Common myeloid progenitor, CD34-positive (primary cell): Measurements from ENCODE around the gene FRMD4A.

Experiments used
- CTCF ChIA-PET: fragments of 350-600 bp; sonication (Branson Sonifier 250); formaldehyde crosslinking; loops from one replicate; lab custom pipeline; 2021; ENCODE audit warnings: antibody characterized with exemption; lab: Charles Lee
- POLR2A ChIA-PET: fragments of 350-600 bp; sonication (Branson Sonifier 250); formaldehyde crosslinking; loops from one replicate; lab custom pipeline; 2021; ENCODE audit warnings: antibody characterized with exemption; lab: Charles Lee
- DNase-seq, 3 donors: peaks; one replicate each; pipeline versions ENCODE4 v3.0.0 to v3.0.0-alpha.2; 2013
- H3K27ac ChIP-seq, 2 experiments: 1 replicate in 1 of 2; 2 replicates in 1 of 2; pipeline ENCODE4 v1.7.0; 2013; ENCODE audit warnings: inconsistent platforms in 2 of 2, low read length in 2 of 2, mild to moderate bottlenecking in 2 of 2, low read depth in 1 of 2, moderate library complexity in 1 of 2; ENCODE audit not compliant: severe bottlenecking in 2 of 2, insufficient read depth in 1 of 2, poor library complexity in 1 of 2
- H3K27me3 ChIP-seq, 5 experiments: replicated peaks in 2 of 5; 1 replicate in 3 of 5; 2 replicates in 2 of 5; pipeline versions ENCODE4 v1.6.1 to v1.7.0; 2013; ENCODE audit warnings: low read length in 4 of 5, mild to moderate bottlenecking in 2 of 5, moderate library complexity in 2 of 5, inconsistent platforms in 1 of 5; ENCODE audit not compliant: insufficient read depth in 5 of 5, control insufficient read depth in 4 of 5
- H3K36me3 ChIP-seq, 4 experiments: 1 replicate in 2 of 4; 2 replicates in 2 of 4; pipeline versions ENCODE4 v1.6.1 to v1.7.0; 2013; ENCODE audit warnings: low read length in 3 of 4, control low read depth in 1 of 4, mild to moderate bottlenecking in 1 of 4; ENCODE audit not compliant: control insufficient read depth in 4 of 4, insufficient read depth in 4 of 4
- H3K4me1 ChIP-seq, 4 experiments: 1 replicate in 3 of 4; 2 replicates in 1 of 4; pipeline versions ENCODE4 v1.6.1 to v1.7.1; 2013; ENCODE audit warnings: low read length in 3 of 4, mild to moderate bottlenecking in 3 of 4, control low read depth in 1 of 4, inconsistent platforms in 1 of 4, moderate library complexity in 1 of 4; ENCODE audit not compliant: control insufficient read depth in 4 of 4, insufficient read depth in 4 of 4; ENCODE audit errors: control extremely low read depth in 1 of 4
- H3K4me3 ChIP-seq, 7 experiments: 1 replicate in 4 of 7; 2 replicates in 3 of 7; pipeline versions ENCODE4 v1.5.1 to v1.7.0; 2013; ENCODE audit warnings: mild to moderate bottlenecking in 7 of 7, low read length in 6 of 7, moderate library complexity in 6 of 7, inconsistent platforms in 2 of 7, low read depth in 2 of 7, control low read depth in 1 of 7; ENCODE audit not compliant: insufficient read depth in 4 of 7, control insufficient read depth in 1 of 7; ENCODE audit errors: extremely low read depth in 1 of 7
- H3K9me3 ChIP-seq, 5 experiments: 1 replicate in 4 of 5; 2 replicates in 1 of 5; pipeline versions ENCODE4 v1.6.1 to v1.7.1; 2013; ENCODE audit warnings: low read length in 4 of 5, mild to moderate bottlenecking in 2 of 5, inconsistent platforms in 1 of 5, low read depth in 1 of 5, moderate library complexity in 1 of 5; ENCODE audit not compliant: control insufficient read depth in 4 of 5, insufficient read depth in 2 of 5; ENCODE audit errors: control extremely low read depth in 1 of 5
- WGBS: methylation state at CpG from one replicate; pipeline ENCODE4 v1.1.5; 2013; ENCODE audit not compliant: insufficient coverage; 5-methylcytosine and 5-hydroxymethylcytosine counted together

FRMD4A gene

GRCh38 chr10:13920031-13920430 is 410.7 kb downstream of the FRMD4A start:
- Histone ChIP-seq H3K27ac (no peak overlapping the region), H3K9me3 (peaks cover 0 to 2% (median 0%) of the 10 kb centered on the region in 5 experiments), H3K4me3 (no peak overlapping the region), H3K27me3 (peaks cover 0 to 26% (median 6%) of the 10 kb centered on the region in 5 experiments), H3K36me3 (no peaks in the 10 kb centered on the region), H3K4me1 (no peaks in the 10 kb centered on the region)
- 100% methylated on average over 1 of the region's 1 CpG for WGBS
- DNase-seq, result no peak
- ChIA-PET POLR2A (no interaction called here), CTCF (no interaction called here)

GRCh38 chr10:13917791-13918190 is 412.9 kb downstream of the FRMD4A start:
- WGBS, result 56% methylated on average over 1 of the region's 3 CpGs
- CTCF ChIA-PET, result no interaction called here
- DNase-seq, result no peak
- POLR2A ChIA-PET, result no interaction called here
- Histone ChIP-seq H3K27ac (no peak overlapping the region), H3K36me3 (no peaks in the 10 kb centered on the region), H3K9me3 (peaks cover 0 to 2% (median 0%) of the 10 kb centered on the region in 5 experiments), H3K4me1 (no peaks in the 10 kb centered on the region), H3K27me3 (peaks cover 0 to 14% (median 0%) of the 10 kb centered on the region in 5 experiments), H3K4me3 (no peak overlapping the region)

GRCh38 chr10:13916384-13916947 is 414.3 kb downstream of the FRMD4A start:
- peaks cover 0 to 2% (median 0%) of the 10 kb centered on the region in 5 experiments for H3K9me3 ChIP-seq
- no peaks in the 10 kb centered on the region for H3K4me1 ChIP-seq
- no peak for DNase-seq
- H3K4me3 ChIP-seq, result no peak overlapping the region
- H3K27me3 ChIP-seq, result peaks cover 0 to 13% (median 0%) of the 10 kb centered on the region in 5 experiments
- no peak overlapping the region for H3K27ac ChIP-seq
- POLR2A ChIA-PET, result no interaction called here
- no peaks in the 10 kb centered on the region for H3K36me3 ChIP-seq
- WGBS, result no CpG with 5 or more reads among the region's 4 CpGs
- CTCF ChIA-PET, result no interaction called here

GRCh38 chr10:13915710-13916109 is 415.0 kb downstream of the FRMD4A start:
- Histone ChIP-seq H3K4me3 (no peak overlapping the region), H3K9me3 (peaks cover 0 to 2% (median 0%) of the 10 kb centered on the region in 5 experiments), H3K36me3 (no peaks in the 10 kb centered on the region), H3K4me1 (no peaks in the 10 kb centered on the region), H3K27me3 (peaks cover 0 to 13% (median 0%) of the 10 kb centered on the region in 5 experiments), H3K27ac (no peak overlapping the region)
- ChIA-PET POLR2A (no interaction called here), CTCF (no interaction called here)
- WGBS, result 92% methylated on average over 6 of the region's 7 CpGs
- no peak for DNase-seq

GRCh38 chr10:13913897-13914296 is 416.8 kb downstream of the FRMD4A start:
- Histone ChIP-seq H3K27ac (no peak overlapping the region), H3K4me1 (no peaks in the 10 kb centered on the region), H3K27me3 (peaks cover 0 to 9% (median 0%) of the 10 kb centered on the region in 5 experiments), H3K4me3 (no peak overlapping the region), H3K36me3 (no peaks in the 10 kb centered on the region), H3K9me3 (peaks cover 0 to 2% (median 0%) of the 10 kb centered on the region in 5 experiments)
- no peak for DNase-seq
- ChIA-PET CTCF (no interaction called here), POLR2A (no interaction called here)
- 100% methylated on average over 2 of the region's 5 CpGs for WGBS

- H3K27me3 ChIP-seq, result peaks cover 0 to 9% (median 0%) of the 10 kb centered on the region in 5 experiments
- no peak overlapping the region for H3K27ac ChIP-seq
- no peak overlapping the region for H3K4me3 ChIP-seq
- ChIA-PET POLR2A (no interaction called here), CTCF (no interaction called here)
- DNase-seq, result no peak
- no peaks in the 10 kb centered on the region for H3K36me3 ChIP-seq
- WGBS, result no CpG with 5 or more reads among the region's 2 CpGs
- no peaks in the 10 kb centered on the region for H3K4me1 ChIP-seq
- no peaks in the 10 kb centered on the region for H3K9me3 ChIP-seq
These were observed 418.8 kb downstream of the FRMD4A start for GRCh38 chr10:13911821-13912520.

GRCh38 chr10:13909516-13910258 is 421.0 kb downstream of the FRMD4A start:
- ChIA-PET CTCF (no interaction called here), POLR2A (no interaction called here)
- no peaks in the 10 kb centered on the region for H3K36me3 ChIP-seq

More at GRCh38 chr10:13909516-13910258, 421.0 kb downstream of the FRMD4A start:
- H3K4me3 ChIP-seq, result no peak overlapping the region
- no peak overlapping the region for H3K27ac ChIP-seq
- WGBS, result 90% methylated on average over 1 of the region's 5 CpGs
- H3K27me3 ChIP-seq, result peaks cover 0 to 7% (median 0%) of the 10 kb centered on the region in 5 experiments
- H3K9me3 ChIP-seq, result no peaks in the 10 kb centered on the region
- no peak for DNase-seq
- H3K4me1 ChIP-seq, result no peaks in the 10 kb centered on the region
